Memory B cell (primary cell): Measurements from ENCODE around the gene BCAS3.

ENCODE experiments used
- ATAC-seq: fragments of 150-1000 bp; cut with Tn5 transposase; 2 replicates; pipeline ENCODE4 v1.10.0; 2021; ENCODE audit warnings: low read depth, mild to moderate bottlenecking, moderate library complexity
- DNase-seq, 2 donors: peaks; one replicate each; pipeline ENCODE4 v3.0.0; 2022; ENCODE audit warnings: low spot score in 2 of 2
- H3K27ac Mint-ChIP-seq: one replicate; pipeline ENCODE4 v1.8.0; 2022; ENCODE audit warnings: mild to moderate bottlenecking, moderate library complexity, mixed read lengths
- H3K27me3 Mint-ChIP-seq: one replicate; pipeline ENCODE4 v1.8.0; 2022; ENCODE audit warnings: mixed read lengths
- H3K36me3 Mint-ChIP-seq: one replicate; pipeline ENCODE4 v1.8.0; 2022; ENCODE audit warnings: mild to moderate bottlenecking, mixed read lengths
- H3K4me1 Mint-ChIP-seq: one replicate; pipeline ENCODE4 v1.8.0; 2022; ENCODE audit warnings: mixed read lengths
- H3K4me3 Mint-ChIP-seq: one replicate; pipeline ENCODE4 v1.8.0; 2022; ENCODE audit warnings: mild to moderate bottlenecking, moderate library complexity, mixed read lengths
- H3K9me3 Mint-ChIP-seq: one replicate; pipeline ENCODE4 v1.8.0; 2022; ENCODE audit warnings: mixed read lengths

BCAS3 gene

DNA sequence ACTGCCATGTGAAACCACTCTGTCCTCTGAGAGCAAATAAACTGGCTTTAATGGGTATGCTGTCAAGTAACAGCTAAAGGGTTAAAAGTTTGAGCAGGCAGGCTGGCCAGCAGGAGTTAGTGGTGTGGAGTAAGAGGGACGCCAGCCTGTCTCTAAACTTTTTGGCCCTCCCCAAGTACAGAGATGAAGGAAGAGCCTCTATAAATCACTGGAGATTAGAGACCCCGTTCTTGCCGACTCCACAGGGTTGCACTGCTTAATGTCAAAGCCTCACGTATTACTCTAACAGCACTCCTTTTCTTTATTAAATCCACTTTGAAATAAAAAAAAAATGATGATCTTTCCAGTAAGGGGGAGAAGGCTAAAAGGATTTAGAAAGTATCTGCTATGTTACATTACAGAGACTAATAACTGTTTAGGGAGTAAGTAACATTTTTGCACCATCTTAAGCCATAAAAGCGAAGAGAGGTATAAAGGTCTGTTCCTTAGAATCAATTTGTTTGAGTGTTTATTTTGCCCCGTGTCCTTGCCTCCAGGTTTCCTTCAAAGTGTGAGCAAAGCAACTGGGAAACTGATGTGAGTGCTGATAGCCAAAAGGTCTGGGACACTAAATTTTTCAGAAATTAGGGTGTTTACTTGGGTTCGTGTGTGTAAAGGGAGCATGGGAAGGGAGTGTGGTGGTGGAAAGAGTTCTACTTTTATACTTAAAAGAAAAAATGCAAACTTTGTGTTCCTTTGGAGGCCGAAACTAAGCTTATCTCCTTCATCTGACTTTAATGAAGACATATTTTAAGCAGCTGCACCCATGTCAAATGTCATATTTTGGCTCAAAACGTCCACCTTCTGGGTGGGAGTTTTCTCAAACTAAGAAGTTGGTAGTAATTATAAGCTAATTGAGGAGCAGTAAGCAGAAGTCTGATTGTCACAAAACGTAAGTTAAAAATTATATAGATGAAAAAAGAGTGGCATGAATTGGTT is 612.0 kb downstream of the BCAS3 start:
- no peaks in the 10 kb centered on the region for H3K27me3 Mint-ChIP-seq
- H3K27ac Mint-ChIP-seq, result no peak overlapping the region
- no peak for ATAC-seq
- no peak for DNase-seq
- H3K9me3 Mint-ChIP-seq, result no peaks in the 10 kb centered on the region
- H3K4me3 Mint-ChIP-seq, result no peak overlapping the region
- H3K36me3 Mint-ChIP-seq, result no peaks in the 10 kb centered on the region
- H3K4me1 Mint-ChIP-seq, result no peaks in the 10 kb centered on the region

DNA sequence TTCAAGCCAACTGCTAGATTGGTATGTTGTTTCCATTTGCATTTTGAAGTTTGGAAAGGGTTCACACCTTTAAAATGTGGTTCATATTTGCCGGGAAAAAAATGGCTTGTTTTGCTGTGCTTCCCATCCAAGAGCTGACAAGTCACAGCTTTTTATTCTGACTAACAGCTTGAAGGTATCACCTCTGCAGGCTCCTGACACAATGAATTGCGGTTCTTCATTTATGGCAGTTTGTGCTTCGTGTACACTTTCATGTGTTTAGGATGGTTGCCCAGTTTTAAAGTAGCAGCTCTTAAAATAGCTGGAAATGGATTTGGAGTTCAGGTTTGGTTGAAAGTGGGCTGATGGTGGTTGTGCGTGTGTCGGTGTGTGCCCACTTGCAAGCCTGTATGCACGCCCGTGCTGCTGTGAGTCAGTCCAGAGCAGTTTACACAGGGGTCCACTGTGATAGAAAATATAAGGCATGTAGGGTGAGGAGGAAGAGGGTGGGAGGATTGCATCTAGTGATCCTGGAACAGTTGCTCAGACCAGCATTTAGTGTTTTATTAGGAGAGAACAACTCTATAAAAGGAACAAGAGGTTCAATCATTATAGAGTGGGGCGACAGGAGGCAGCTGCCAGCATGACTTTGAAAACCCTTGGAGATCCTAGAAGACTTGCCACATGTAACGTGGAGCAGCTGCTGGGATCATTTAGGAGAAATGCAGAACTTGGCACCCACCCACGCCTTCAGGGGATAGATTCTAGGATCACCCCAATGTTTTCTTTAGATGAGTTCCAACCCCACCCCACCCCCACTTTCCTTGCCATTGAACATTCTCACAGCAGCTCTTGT is 614.0 kb downstream of the BCAS3 start:
- Mint-ChIP-seq H3K4me1 (no peaks in the 10 kb centered on the region), H3K27me3 (no peaks in the 10 kb centered on the region), H3K9me3 (no peaks in the 10 kb centered on the region), H3K27ac (no peak overlapping the region), H3K36me3 (no peaks in the 10 kb centered on the region), H3K4me3 (no peak overlapping the region)
- no peak for DNase-seq
- ATAC-seq, result no peak

DNA sequence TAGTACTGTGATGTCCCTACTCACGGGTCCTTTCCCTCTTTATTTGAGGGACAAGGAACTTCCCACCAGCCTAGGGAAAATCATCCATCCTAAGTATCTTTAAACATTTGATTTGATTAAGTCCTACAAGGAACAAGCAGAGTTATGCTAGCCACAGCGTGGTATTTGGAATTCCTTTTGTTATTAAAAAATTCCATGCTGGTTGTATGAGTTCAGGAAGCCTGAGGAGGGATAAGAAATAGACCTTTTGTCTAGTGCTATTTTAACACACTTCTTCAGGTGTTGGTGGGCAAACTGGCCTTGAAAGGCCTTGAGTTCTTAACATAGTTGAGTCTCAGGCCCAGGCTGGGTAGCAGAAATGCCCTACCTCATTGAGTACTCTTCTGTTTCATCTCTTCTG is 616.6 kb downstream of the BCAS3 start:
- Mint-ChIP-seq H3K4me1 (no peaks in the 10 kb centered on the region), H3K36me3 (no peaks in the 10 kb centered on the region)
- no peak for ATAC-seq

DNA sequence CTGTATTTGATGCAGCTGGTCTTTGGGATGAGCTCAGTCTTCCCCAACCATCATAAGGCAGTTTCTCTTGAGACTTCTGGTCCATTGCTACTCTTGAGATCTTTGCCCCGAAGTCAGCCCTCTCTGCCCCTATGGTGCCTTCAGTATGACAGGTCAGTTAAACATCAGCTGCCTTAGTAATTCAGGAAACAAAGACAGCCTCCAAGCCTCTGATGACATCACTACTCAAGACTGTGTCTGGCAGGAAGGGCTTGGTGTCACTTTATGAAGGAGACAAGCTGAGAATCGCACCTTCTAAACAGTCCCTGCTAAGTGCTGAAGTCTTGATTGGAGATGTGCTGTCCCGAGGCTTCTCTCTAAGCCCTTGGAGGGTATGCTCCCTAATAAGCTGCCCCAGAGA is 617.1 kb downstream of the BCAS3 start:
- ATAC-seq, result no peak
- no peaks in the 10 kb centered on the region for H3K4me1 Mint-ChIP-seq
- H3K27ac Mint-ChIP-seq, result no peak overlapping the region
- H3K27me3 Mint-ChIP-seq, result no peaks in the 10 kb centered on the region
- DNase-seq, result no peak
- H3K4me3 Mint-ChIP-seq, result no peak overlapping the region
- H3K36me3 Mint-ChIP-seq, result no peaks in the 10 kb centered on the region
- H3K9me3 Mint-ChIP-seq, result no peaks in the 10 kb centered on the region

More for the DNA sequence above, 616.6 kb downstream of the BCAS3 start:
- DNase-seq, result no peak
- Mint-ChIP-seq H3K27ac (no peak overlapping the region), H3K4me3 (no peak overlapping the region), H3K9me3 (no peaks in the 10 kb centered on the region), H3K27me3 (no peaks in the 10 kb centered on the region)

DNA sequence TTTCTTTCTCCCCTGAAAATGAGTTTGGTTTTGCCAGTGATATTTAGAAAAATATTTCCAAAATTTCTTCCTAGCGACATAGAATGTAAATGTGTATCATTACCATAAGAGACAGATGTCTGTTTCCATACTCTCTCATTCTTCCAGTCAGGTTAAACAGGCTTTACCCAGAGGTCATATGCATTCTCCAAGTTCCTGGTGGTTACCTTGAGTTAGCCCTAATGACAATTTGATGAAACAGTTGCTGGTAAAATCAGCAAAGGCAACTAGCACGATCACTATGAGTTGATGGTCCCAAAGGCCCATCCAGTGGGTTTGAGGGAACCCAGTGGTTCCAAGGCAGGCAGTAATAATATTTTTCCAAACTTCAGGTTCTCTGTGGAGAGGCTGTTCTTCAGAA is 618.4 kb downstream of the BCAS3 start:
- no peak overlapping the region for H3K4me3 Mint-ChIP-seq
- no peak overlapping the region for H3K27ac Mint-ChIP-seq
- no peaks in the 10 kb centered on the region for H3K9me3 Mint-ChIP-seq
- ATAC-seq, result no peak
- H3K4me1 Mint-ChIP-seq, result no peaks in the 10 kb centered on the region
- no peaks in the 10 kb centered on the region for H3K36me3 Mint-ChIP-seq
- no peaks in the 10 kb centered on the region for H3K27me3 Mint-ChIP-seq
- no peak for DNase-seq

DNA sequence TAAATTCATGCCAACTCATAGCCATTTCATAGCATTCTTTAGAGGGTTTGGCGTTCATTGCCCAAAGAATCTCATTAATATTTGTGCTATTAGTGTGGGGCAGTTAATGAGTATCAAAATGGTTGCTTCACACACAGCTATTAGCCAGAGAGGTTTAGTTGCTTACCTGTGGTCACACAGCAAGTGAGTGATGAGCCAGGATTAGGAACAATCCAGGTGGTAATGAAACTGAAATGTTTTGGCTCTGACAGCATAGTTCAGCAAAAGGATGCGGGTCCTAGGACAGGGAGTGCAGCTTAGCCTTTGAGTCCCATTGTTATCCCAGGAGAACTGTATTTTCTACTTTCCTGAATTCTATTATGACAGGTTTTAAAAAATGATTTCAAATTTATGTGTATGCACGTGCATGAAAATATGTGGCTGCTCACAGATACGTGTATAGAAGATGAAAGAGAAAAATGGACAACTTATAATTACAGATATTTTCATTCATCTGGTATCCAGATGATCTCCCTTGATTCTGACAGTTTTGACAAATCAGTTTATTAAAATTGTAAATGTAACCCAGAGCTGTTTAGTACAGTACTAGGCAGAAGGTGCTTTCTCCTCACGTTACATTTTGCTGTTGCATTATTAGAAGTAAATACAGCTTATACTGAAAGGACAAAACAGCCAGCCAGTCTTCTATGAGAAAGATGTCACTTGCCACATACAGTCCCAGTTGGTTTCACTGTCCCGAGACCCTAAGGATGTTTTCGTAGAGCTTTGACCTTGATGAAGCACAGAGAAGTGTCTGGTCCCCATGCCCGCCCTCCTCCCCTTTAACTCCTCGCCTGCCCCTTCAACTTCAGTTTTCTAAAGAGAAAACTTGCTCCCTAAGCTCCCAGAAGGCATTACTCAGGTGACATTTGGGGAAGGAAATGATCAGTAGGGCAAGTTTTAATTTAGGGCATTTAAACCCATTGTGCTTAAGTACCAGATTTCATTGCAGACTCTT is 622.2 kb downstream of the BCAS3 start:
- Mint-ChIP-seq H3K4me1 (no peaks in the 10 kb centered on the region), H3K9me3 (no peaks in the 10 kb centered on the region), H3K27me3 (no peaks in the 10 kb centered on the region), H3K36me3 (peaks cover 6% of the 10 kb centered on the region), H3K27ac (no peak overlapping the region), H3K4me3 (no peak overlapping the region)
- ATAC-seq (no peak), DNase-seq (no peak)

DNA sequence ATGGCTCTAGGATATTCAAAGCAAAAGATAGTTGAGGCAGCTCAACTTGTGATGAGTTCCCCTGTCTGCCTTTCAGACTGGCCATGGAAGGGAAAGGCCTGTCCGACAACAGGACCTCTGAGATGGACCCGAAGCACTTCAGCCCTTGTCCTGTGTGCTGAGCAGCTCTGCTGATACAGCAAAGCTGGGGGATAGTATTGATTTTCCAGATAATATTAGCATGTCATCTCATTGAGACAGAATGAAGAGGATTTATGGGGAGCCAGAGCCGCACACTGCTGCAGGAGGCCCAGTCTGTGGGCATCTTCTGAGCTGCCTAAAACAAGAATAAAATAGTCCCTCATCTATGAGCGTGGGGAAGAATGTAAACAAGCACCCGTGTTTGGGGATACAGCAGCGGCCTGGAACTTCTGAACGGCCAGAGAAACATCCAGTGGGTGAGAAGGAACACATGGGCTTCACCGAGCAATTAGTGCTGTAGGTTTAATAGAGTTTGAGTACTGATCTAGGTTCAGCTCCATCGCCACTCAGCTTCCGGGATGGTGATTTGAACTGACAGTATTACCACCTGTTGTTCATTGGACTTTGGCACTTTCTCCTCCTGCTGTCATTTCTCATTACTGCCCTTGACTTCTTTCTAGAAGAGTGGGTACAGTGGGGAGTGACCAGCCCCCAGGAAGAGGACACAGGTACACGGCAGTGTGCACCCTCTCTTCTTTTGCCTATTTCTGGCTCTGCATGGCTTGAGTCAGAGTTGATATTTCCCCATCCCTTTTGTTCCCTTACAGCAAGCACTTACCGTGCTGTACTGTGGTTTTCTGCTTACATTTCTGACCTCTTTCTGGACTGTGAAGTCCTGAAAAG is 625.5 kb downstream of the BCAS3 start:
- no peaks in the 10 kb centered on the region for H3K4me1 Mint-ChIP-seq
- H3K27me3 Mint-ChIP-seq, result no peaks in the 10 kb centered on the region
- no peaks in the 10 kb centered on the region for H3K9me3 Mint-ChIP-seq
- no peak for DNase-seq
- H3K36me3 Mint-ChIP-seq, result peaks cover 6% of the 10 kb centered on the region
- ATAC-seq, result no peak
- H3K27ac Mint-ChIP-seq, result no peak overlapping the region
- no peak overlapping the region for H3K4me3 Mint-ChIP-seq

DNA sequence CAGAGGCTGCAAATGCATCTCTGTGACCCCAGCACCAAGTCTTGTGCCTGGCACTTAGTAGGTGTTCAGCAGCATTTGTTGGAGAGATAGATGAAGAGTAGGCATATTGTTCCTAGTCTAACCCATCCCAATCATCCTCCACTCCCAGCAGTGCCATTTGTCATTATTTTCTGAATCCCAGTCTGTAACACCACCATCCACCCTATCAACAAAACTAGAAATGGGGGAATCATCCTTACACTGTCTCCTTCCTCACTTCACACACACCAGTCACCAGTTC is 626.1 kb downstream of the BCAS3 start:
- ATAC-seq (no peak), DNase-seq (no peak)
- Mint-ChIP-seq H3K4me1 (no peaks in the 10 kb centered on the region), H3K4me3 (no peak overlapping the region), H3K27ac (no peak overlapping the region), H3K9me3 (no peaks in the 10 kb centered on the region), H3K27me3 (no peaks in the 10 kb centered on the region), H3K36me3 (peaks cover 6% of the 10 kb centered on the region)

DNA sequence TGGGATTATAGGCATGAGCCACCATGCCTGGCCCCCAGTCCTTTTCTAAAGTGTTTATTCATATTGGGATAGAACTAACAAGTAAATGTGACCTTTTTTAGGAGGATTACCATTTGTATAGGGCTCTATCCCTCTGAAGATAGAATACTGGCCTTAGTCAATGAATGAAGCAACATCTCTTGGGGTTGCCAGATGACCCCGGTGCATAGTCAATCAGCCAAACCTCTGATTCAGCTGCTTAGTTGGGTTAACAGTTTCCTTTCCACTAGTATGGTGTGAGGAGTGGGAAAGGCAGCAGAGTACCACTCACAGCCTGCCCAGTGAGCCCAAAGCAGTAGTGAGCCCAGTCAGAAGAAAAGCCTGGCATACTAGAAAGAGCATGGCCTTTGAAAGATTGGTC is 627.4 kb downstream of the BCAS3 start:
- no peaks in the 10 kb centered on the region for H3K27me3 Mint-ChIP-seq
- ATAC-seq, result no peak

DNA sequence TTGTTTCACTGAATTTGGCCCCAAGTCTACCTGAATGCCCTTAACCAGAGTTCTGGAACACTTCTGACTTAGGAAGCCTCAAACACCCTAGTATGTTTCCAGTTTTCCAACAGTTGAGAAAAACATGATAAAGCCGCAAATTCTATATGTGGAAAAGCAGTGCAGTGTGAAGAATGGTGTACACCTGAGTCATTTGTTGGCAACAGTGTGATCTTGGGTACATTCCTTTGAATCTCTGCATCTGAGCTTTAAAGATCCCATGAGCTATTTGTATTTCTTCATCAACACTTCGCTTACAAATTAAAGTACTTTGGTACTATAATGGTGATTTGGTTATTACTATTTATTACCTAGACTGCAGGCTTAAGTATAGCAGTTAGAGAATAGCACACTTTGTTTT is 628.4 kb downstream of the BCAS3 start:
- H3K9me3 Mint-ChIP-seq, result no peaks in the 10 kb centered on the region
- DNase-seq, result no peak
- H3K27me3 Mint-ChIP-seq, result no peaks in the 10 kb centered on the region
- peaks cover 6% of the 10 kb centered on the region for H3K36me3 Mint-ChIP-seq
- no peak overlapping the region for H3K4me3 Mint-ChIP-seq
- no peaks in the 10 kb centered on the region for H3K4me1 Mint-ChIP-seq
- H3K27ac Mint-ChIP-seq, result no peak overlapping the region
- no peak for ATAC-seq

More for the DNA sequence above, 627.4 kb downstream of the BCAS3 start:
- no peak for DNase-seq
- Mint-ChIP-seq H3K9me3 (no peaks in the 10 kb centered on the region), H3K4me1 (no peaks in the 10 kb centered on the region), H3K36me3 (peaks cover 6% of the 10 kb centered on the region), H3K27ac (no peak overlapping the region), H3K4me3 (no peak overlapping the region)

DNA sequence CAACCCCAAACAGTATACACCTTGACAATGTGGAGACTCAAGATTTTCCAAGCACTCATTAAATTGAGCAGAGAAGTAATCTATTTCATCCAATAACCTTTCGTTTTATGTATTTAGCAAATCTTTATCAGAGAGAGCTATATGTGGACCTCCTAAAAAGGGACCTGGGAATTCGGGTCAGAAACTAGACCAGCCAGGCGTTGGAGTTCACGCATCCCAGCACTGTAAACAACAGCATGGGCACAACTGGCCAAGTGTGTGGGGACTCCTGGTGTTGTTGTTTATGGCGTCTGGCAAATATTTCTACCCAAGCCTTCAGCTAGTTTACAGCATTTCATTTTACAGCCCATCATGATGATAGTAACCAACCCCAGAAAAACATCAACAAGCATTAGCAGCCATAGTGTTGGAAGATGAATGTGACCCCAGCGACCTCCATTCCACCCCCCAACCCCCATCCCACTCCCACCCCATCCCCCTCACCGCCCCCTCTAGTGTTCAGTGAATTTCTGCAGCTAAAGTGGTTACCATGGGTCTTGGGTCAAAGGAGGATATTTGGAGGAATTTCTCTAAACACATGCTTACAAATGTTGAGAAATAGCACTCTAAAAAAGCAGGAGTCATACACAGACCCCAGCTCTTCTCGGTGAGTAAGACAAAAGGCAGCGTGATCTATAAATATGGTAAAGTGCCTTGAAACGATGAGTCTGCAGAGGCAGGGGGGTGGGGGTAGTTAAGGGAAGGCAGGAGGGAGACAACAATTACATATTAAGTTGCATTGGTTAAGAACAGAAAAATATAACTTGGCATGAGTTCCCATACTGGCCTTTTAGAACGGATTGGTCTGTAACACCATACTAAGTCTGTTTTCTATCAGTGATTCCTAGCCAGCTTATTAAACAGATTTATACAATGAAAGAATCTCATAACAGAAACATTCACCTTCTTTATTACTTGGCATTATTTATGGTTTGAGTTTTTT is 630.5 kb downstream of the BCAS3 start:
- DNase-seq (no peak), ATAC-seq (no peak)
- Mint-ChIP-seq H3K9me3 (no peaks in the 10 kb centered on the region), H3K4me1 (no peaks in the 10 kb centered on the region), H3K36me3 (peaks cover 7% of the 10 kb centered on the region), H3K27ac (no peak overlapping the region), H3K4me3 (no peak overlapping the region), H3K27me3 (no peaks in the 10 kb centered on the region)
